ENCODE data around the gene GALNS.

DNA sequence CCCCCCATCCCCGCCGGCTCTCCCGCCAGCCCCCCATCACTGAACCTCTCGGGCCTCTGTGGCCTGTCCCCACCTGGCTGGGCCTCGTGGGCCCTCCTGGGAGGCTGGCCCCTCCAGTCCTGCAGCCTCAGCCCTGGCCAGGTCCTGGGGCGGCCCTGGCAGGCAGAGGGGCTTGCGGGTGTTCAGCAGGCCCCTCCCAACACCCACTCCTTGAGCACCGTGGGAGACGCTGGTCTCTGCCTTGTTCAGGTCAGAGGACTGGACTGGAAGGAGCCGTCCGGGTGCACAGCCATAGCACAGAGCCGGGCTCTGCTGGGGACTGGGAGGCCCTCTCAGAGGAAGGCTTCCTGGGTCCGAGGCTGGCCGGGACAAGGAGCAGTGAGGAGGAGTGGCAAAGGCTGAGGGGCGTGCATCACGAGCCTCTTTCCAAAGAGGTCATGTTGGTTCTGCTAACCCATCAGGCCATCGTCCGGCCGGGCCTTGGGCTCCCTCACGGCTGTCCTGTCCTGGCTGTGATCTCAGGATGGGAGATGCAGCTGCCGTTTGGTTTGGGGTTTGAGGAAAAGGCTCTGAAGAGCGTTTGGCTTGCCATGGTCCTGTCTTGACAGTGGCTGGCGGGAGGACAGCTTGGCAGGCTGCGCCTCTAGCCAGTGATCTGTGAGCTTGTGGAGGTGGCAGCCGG lies 16.0 kb upstream of the GALNS start:
- TF ChIP-seq POLR2AphosphoS5 (IDR thresholded peaks at IDR 0.05; ENCODE audit: low read depth, low read length) (no peak), SIN3A (IDR thresholded peaks at IDR 0.05; ENCODE audit: borderline replicate concordance, insufficient read depth, low read depth, low read length) (no peak)
- TF ChIP-seq, protein P1, sequence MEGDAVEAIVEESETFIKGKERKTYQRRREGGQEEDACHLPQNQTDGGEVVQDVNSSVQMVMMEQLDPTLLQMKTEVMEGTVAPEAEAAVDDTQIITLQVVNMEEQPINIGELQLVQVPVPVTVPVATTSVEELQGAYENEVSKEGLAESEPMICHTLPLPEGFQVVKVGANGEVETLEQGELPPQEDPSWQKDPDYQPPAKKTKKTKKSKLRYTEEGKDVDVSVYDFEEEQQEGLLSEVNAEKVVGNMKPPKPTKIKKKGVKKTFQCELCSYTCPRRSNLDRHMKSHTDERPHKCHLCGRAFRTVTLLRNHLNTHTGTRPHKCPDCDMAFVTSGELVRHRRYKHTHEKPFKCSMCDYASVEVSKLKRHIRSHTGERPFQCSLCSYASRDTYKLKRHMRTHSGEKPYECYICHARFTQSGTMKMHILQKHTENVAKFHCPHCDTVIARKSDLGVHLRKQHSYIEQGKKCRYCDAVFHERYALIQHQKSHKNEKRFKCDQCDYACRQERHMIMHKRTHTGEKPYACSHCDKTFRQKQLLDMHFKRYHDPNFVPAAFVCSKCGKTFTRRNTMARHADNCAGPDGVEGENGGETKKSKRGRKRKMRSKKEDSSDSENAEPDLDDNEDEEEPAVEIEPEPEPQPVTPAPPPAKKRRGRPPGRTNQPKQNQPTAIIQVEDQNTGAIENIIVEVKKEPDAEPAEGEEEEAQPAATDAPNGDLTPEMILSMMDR (IDR thresholded peaks at IDR 0.05) = no peak
- TF ChIP-seq, protein P2, sequence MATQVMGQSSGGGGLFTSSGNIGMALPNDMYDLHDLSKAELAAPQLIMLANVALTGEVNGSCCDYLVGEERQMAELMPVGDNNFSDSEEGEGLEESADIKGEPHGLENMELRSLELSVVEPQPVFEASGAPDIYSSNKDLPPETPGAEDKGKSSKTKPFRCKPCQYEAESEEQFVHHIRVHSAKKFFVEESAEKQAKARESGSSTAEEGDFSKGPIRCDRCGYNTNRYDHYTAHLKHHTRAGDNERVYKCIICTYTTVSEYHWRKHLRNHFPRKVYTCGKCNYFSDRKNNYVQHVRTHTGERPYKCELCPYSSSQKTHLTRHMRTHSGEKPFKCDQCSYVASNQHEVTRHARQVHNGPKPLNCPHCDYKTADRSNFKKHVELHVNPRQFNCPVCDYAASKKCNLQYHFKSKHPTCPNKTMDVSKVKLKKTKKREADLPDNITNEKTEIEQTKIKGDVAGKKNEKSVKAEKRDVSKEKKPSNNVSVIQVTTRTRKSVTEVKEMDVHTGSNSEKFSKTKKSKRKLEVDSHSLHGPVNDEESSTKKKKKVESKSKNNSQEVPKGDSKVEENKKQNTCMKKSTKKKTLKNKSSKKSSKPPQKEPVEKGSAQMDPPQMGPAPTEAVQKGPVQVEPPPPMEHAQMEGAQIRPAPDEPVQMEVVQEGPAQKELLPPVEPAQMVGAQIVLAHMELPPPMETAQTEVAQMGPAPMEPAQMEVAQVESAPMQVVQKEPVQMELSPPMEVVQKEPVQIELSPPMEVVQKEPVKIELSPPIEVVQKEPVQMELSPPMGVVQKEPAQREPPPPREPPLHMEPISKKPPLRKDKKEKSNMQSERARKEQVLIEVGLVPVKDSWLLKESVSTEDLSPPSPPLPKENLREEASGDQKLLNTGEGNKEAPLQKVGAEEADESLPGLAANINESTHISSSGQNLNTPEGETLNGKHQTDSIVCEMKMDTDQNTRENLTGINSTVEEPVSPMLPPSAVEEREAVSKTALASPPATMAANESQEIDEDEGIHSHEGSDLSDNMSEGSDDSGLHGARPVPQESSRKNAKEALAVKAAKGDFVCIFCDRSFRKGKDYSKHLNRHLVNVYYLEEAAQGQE (IDR thresholded peaks at IDR 0.05; ENCODE audit: insufficient read depth in 1 of 2, low read depth in 2 of 2, low read length in 1 of 2) = no peak

All from Panc1 (cell line).